ENCODE results near the gene INPP5D.
"Not testable (repeated sequence)": the region's sequence is repeated elsewhere in the genome, so short reads cannot be mapped to it uniquely, and the experiment has no call there.

Gene INPP5D

GRCh38 chr2:233146194-233146593, 86.1 kb downstream of the INPP5D start:
- no peak for DNase-seq (ENCODE audit: low spot score)

GRCh38 chr2:233147136-233147828, 87.1 kb downstream of the INPP5D start:
- DNase-seq (ENCODE audit: low spot score), result no peak

DNA sequence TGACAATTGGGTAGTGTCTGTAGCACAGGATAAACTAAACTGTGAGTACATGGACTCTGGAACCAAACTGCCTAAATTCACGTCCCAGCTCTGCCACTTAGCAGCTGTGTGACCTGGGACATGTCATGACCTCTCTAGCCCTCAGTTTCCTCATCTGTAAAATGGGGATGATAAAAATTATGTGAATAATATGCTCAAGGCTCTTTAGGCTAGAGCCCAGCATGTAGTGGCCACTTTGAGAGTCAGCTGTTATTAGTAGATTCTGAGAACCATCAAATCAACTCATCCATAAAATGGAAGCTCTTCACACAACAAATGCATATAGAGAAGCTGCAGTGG, 87.7 kb downstream of the INPP5D start:
- DNase-seq (ENCODE audit: low spot score), result no peak

GRCh38 chr2:233148354-233148753, 88.2 kb downstream of the INPP5D start:
- DNase-seq (ENCODE audit: low spot score), result no peak

- DNase-seq (ENCODE audit: low spot score), result no peak
These were observed 92.4 kb downstream of the INPP5D start for GRCh38 chr2:233152541-233152940.

- DNase-seq (ENCODE audit: low spot score), result no peak
These were observed 93.1 kb downstream of the INPP5D start for GRCh38 chr2:233153146-233153798.

DNA sequence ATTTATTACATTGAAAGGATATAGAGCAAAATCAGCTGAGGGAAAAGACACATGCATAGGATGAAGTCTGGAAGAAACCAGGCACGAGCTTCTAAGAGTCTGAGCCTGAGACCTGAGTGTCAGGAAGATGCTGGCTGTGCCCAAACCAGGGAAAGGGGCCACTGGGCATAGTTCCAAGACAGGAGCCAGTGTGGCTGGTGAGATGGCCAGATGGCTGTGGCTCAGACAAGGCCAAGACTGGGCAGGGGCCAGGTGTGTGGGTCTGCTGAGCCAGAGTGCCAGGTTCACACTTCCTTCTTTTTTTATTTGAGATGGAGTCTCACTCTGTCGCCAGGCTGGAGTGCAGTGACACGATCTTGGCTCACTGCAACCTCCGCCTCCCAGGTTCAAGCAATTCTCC, 95.9 kb downstream of the INPP5D start:
- no peak for DNase-seq (ENCODE audit: low spot score)

DNA sequence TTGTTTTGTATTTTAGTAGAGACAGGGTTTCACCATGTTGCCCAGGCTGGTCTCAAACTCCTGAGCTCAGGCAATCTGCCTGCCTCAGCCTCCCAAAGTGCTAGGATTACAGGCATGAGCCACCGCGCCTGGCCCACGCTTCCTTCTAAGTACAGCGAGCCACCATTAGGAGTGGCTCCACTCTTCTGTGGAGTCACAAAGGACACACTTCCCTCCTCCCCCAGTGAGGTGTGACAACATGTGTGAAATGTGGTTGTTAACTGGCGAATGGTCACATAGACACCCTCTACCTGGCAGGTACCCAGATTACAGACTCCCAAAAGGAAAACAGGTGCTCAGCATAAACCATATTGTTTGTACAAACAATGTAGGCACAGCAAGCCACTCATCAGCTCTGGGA, 96.3 kb downstream of the INPP5D start:
- DNase-seq (ENCODE audit: low spot score), result not testable (repeated sequence)

- no peak for DNase-seq (ENCODE audit: low spot score)
These were observed 101.6 kb downstream of the INPP5D start for GRCh38 chr2:233161730-233162129.

DNA sequence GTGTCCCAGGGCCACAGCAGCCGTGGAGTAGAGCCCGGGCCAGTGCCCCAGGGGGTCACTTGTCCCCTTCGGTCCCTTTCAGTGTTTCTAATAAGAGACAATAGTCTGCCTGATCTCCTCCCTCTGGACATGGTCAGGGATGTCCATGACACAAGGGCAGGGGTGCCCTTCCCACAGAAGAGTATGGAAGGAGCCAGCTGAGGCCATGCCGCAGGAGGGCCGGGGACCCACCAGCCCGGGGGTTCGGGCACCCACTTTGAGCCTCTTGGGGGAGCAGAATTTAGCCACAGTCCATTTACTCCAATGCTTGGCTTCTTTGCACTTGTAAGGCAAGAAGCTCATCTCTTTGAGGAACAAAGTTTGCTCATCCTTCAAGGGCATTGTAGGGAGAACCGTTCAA, 102.6 kb downstream of the INPP5D start:
- DNase-seq (ENCODE audit: low spot score), result no peak

DNA sequence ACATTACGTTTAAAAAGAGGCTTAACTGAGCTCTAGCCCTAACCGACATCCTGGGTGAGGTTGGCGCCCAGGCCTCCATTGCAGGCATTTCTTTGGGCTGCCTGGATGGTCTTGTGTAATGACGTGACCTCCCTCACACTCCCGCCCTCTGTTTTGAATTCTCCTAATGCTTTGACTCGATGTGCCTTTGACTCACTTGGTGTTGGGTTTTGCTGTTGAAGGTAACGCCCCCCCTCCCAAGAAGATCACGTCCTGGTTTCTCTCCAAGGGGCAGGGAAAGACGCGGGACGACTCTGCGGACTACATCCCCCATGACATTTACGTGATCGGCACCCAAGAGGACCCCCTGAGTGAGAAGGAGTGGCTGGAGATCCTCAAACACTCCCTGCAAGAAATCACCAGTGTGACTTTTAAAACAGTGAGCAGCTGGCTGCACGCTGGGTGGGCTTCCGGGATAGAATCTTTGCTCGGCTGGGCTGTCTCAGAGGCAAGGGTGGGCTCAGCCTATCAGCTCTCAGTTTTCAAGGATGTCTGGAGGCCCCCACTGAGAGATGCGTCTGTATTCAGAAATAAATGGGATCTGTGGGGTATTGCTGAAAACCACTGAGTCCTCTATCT, 103.5 kb downstream of the INPP5D start:
- DNase-seq (ENCODE audit: low spot score), result no peak

- no peak for DNase-seq (ENCODE audit: low spot score)
These were observed 104.0 kb downstream of the INPP5D start for GRCh38 chr2:233164128-233164635.

DNA sequence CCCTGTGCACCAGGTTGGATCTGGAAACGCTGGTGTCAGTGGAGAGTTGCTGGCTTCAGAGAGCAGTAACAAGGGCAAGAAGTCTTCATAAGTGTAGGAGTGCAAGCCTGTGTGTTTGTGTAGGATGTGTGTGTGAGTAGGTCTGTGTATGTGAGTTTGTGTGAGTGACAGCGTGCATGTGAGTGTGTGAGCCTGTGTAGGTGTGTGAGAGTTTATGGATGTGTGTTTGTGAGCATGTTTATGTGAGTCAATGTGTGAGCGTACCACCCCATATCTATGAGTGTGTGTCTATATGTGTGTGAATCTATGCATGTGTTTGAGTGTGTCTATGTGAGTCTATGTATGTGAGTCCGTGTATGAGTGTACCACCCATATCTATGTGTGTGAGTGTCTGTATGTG, 104.8 kb downstream of the INPP5D start:
- DNase-seq (ENCODE audit: low spot score), result no peak

DNA sequence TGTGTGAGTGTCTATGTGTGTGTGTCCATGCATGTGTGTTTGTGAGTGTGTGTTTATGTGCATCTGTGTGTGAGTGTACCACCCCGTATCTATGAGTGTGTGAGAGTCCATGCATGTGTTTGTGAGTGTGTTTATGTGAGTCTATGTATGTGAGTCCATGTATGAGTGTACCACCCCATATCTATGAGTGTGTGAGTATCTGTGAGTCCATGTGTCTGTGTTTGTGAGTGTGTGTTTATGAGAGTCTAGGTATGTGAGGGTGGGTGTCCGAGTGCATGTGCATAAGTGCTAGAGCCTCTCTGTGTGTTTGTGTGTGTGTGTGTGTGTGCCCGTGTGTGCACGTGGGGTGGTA, 105.4 kb downstream of the INPP5D start:
- DNase-seq (ENCODE audit: low spot score), result no peak

DNA sequence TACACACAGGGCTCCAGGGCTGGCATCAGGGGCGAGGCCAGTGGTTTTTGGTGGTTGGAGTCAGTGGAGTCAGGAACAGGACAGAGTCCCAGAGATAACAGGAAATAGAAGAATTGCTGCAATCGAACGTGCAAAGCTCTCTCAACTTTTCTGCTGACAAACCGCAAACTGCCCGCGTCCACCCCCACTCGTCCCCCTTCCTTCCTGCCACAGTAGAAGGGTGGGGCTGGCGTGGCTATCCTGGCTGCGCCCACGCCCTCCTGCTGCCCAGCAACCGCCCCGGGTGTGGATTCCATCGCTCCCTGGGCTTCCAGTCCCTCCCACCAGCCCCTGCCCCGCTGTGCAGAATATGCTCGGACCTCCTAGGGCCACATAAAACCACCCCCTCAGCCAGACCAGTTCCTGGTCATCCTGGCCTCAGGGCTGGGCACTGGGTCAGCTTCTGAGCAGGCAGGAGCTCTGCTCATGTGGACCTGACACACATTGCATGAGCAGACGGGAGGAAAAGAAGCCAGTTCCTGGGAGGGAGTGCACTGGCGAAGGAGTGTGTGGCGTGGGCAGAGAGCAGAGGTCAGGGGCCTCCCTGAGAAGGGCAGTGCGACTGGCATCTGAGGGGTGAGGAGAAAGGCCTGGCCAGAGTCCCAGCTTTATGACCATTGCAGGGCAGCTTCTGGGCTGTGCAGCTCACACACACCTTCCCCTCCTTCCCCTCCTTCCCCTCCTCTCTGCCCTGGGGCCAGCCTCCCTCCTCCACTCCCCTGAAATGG, 105.9 kb downstream of the INPP5D start:
- DNase-seq (ENCODE audit: low spot score), result peak; percentile 34

DNA sequence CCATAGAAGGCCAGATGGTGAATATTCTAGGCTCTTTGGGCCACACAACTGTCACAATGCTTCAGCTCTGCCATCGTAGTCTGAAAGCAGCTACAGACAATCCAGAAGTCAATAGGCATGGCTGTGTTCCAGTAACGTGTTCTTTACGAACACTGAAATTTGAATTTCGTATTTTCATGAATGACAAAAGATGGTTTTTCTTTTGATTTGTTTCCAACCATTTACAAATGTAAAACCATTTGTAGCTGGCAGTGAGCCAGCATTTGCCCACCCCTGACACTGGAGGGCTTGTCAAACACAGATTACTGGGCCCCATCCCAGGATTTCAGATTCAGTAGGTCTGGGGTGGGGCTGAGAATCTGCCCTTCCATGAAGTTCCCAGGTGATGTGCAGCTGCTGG, 108.3 kb downstream of the INPP5D start:
- no peak for DNase-seq (ENCODE audit: low spot score)

DNA sequence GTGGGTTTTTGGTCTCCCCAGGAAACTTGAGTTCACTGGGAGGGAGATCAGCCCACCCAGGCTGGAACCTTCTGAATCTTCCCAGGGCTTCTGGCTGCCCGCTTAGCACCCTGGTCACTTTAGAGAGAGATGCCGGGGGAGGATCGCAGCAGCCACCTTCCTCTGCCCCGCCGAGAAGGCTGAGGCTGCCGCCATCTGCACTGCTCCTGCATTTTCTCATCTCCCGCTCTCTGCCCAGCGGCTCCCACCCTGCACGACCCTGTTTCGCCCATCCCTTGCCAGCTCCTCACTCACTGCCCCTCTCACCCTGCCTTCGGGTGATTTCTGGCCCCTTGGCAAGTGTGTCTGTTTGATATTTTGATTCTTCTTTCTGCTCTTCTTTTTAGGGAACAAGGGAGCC, 108.8 kb downstream of the INPP5D start:
- DNase-seq (ENCODE audit: low spot score), result no peak

DNA sequence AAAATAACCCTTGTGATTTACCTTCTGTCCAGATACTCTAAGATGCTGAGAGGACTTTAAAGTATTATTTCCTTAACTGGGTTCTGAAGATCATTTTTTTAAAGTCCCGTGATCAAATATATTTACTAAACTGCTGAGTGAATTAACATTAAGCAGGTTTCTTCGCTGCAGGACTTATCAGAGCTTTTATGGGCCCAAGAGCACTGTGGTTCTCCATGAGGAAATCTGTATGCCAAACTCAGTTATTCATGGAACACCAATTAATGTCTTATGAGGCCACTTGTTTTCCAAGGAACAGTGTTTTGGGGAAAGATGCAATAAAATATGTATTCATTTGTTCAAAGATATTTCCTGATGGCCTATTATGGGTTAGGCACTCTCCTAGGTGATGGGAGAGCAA, 111.2 kb downstream of the INPP5D start:
- no peak for DNase-seq (ENCODE audit: low spot score)

- no peak for DNase-seq (ENCODE audit: low spot score)
These were observed 113.0 kb downstream of the INPP5D start for GRCh38 chr2:233173115-233173514.

- DNase-seq (ENCODE audit: low spot score), result no peak
These were observed 114.0 kb downstream of the INPP5D start for GRCh38 chr2:233174137-233174536.

DNA sequence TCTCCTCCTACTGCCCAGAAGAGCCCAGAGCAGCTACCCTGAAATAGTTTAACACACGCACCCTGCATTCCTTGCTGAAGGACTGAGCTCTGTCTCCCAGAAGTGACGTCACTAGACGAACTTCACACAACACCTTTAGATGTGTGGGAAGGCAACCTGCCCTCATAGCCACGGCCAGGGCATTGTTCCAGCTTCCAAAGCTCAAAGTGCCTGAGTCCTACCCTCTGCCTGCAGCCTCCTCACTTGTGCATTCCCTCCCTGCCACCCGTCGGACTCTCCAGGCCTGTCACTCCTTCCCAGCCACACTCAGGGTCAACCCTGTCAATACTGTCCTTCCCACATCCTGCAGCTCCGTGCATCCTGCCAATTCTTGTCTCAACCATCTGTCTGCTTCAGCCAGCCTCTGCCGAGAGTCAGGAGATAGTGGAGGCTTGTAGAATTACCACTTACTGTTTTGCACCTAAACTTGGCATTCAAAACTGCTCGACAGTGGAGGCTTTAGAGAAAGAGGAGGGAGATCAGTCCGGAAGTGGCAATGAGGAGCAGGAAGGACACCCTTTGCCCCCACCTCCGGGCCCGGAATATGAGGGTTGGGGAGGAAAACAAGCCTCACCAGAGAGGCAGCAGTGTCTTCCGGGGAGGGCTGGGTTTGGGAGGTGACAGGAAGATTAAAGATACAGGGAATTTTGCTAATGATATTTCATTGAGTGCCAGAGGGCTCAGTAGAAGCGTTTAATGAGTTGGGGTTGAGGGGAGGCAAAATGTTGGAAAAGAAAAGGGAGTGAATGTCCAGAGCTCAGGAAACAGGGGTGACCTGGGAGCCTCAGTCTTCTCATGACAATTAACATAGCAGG, 119.1 kb downstream of the INPP5D start:
- no peak for DNase-seq (ENCODE audit: low spot score)

DNA sequence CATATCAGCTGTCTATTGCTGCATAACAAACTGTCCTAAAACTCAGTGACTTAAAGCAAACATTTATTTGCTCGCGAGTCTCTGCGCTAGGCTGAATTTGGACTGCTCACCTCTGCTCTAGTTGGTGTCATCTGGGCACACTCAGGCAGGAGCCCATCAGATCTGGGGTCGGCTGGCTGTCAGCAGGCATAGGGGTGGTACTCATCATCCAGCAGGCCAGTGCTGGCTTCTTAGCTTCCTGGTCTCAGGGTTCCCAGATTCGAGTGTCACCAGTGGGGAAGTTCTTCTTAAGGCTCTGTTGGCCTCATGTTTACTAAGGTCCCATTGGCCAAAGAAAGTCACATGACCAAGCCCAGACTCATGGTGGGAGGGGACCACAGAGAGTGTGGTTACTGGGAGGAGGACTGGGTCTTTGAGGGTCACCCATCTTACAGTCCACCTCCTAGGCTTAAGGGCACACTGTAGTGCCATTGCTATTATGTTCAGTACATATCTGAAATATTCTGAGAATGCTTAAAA, 119.8 kb downstream of the INPP5D start:
- DNase-seq (ENCODE audit: low spot score), result no peak
